Gastroesophageal sphincter (tissue), 4 donors: Measurements from ENCODE around the gene HACD3. TPM values are rescaled to one million over a fixed set of nuclear protein-coding genes. Genes with fewer than 3 reads are reported as not detected.
"Not testable (repeated sequence)": the region's sequence is repeated elsewhere in the genome, so short reads cannot be mapped to it uniquely, and the experiment has no call there.

ENCODE experiments used
- ATAC-seq: fragments of 150-250 bp; one replicate; pipeline ENCODE4 v1.9.1; 2016; ENCODE audit warnings: mild to moderate bottlenecking, moderate library complexity
- H3K27ac ChIP-seq, 4 donors: fragments of 200-600 bp; sonication (generic) in 3 of 4; 1 replicate in 3 of 4; 2 replicates in 1 of 4; pipeline ENCODE4 v1.5.1; 2016 to 2019
- H3K27me3 ChIP-seq: fragments of 200-600 bp; sonication (generic); one replicate; pipeline ENCODE4 v1.5.1; 2019
- H3K36me3 ChIP-seq, 2 donors: fragments of 200-600 bp; sonication (generic); one replicate each; pipeline ENCODE4 v1.5.1; 2019; ENCODE audit warnings: control low read depth in 1 of 2
- H3K4me1 ChIP-seq, 3 donors: fragments of 200-600 bp; sonication (generic); 1 replicate in 2 of 3; 2 replicates in 1 of 3; pipeline ENCODE4 v1.5.1; 2016 to 2019; ENCODE audit warnings: control low read depth in 2 of 3
- H3K4me3 ChIP-seq, 2 donors: fragments of 200-600 bp; sonication (generic); one replicate each; pipeline ENCODE4 v1.5.1; 2019; ENCODE audit warnings: mild to moderate bottlenecking in 1 of 2, moderate library complexity in 1 of 2
- H3K9me3 ChIP-seq, 3 donors: fragments of 200-600 bp; sonication (generic); one replicate each; pipeline ENCODE4 v1.5.1; 2017 to 2019; ENCODE audit warnings: control low read depth in 2 of 3
- CTCF ChIP-seq, 4 experiments: fragments of 200-600 bp in 2 of 4; fragments of 450-650 bp in 2 of 4; sonication (generic) in 1 of 4; IDR thresholded peaks; one replicate each; pipeline ENCODE4 v1.5.1; 2017 to 2019; ENCODE audit warnings: antibody characterized with exemption in 4 of 4, mild to moderate bottlenecking in 2 of 4, moderate library complexity in 2 of 4
- EP300 ChIP-seq: sonication (generic); formaldehyde crosslinking; IDR thresholded peaks from one replicate; pipeline ENCODE4 v1.6.1; 2017; ENCODE audit warnings: antibody characterized with exemption, mild to moderate bottlenecking
- POLR2A ChIP-seq, 2 donors: fragments of 450-650 bp; IDR thresholded peaks; one replicate each; pipeline ENCODE4 v1.6.1; 2017; ENCODE audit warnings: antibody characterized with exemption in 2 of 2, mild to moderate bottlenecking in 2 of 2, moderate library complexity in 1 of 2
- POLR2AphosphoS5 ChIP-seq: sonication (generic); formaldehyde crosslinking; IDR thresholded peaks from one replicate; pipeline ENCODE4 v1.6.1; 2017; ENCODE audit warnings: antibody characterized with exemption
- WGBS, 2 donors: methylation state at CpG; one replicate each; pipeline ENCODE4 v1.1.5; 2018; ENCODE audit warnings: low coverage in 1 of 2; 5-methylcytosine and 5-hydroxymethylcytosine counted together
- total RNA-seq, 4 donors: library from RNA; depleted of rRNA; stranded (reverse); fragments of >200 nt; gene quantifications; one replicate each; pipeline ENCODE4 v1.1.0, GENCODE V29; 2016

Gene HACD3
- total RNA-seq, 4 donors from 2014 or later = 26.0 to 34.9 (median 29.6) TPM

DNA sequence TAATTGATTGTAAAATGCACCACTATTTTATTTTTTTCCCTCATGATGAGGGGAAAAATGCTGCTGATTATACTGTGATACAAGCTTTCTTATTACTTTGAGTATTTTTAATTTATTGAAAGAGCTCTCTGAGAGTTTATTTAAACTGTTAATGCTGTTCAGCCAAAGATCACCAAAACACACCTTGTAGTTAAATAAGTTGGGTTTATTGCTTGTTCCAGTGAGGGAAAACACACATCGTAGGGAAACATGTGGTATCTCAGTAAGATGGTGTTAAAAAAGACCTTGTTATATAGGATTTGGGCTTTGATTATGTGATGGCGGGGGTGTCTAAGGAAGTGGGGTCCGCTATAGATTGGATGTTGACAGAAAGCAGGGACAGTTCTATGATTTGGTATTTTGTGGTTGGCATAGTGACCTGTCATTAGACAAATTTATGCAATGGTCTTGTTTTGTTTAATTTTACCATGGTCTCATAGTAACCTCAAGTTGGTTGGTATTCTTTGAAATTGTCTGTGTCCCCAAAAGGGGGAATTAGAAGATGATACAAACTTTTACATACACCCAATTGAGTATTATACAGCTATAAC is 11.1 kb downstream of the HACD3 start:
- ATAC-seq = no peak

DNA sequence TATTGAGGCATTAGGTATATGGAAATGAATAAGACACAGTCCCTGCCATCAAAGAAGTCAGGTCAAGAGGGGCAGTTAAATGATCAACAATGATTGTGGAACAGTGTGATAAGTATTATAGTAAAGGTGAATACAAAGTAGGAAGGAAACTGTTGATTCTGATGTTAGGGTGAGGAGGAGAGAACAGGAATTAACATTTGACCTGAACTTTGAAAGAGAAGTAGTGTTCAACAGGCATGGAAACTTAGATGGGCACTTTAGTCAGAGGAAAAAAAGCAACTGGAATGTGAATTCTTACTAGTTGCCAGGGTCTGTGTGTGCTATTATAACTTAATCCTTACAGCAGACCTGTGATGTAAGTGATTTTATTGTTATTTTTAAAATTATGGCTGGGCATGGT is 17.6 kb downstream of the HACD3 start:
- H3K4me1 ChIP-seq = peaks cover 0 to 11% (median 0%) of the 10 kb centered on the region in 3 donors
- no peak overlapping the region for H3K27ac ChIP-seq
- TF ChIP-seq POLR2A (IDR thresholded peaks at IDR 0.05) (no peak), EP300 (no peak), POLR2AphosphoS5 (no peak), CTCF (IDR thresholded peaks at IDR 0.05) (no peak)
- no peaks in the 10 kb centered on the region for H3K27me3 ChIP-seq
- H3K4me3 ChIP-seq = no peak overlapping the region
- no peak for ATAC-seq
- no peaks in the 10 kb centered on the region for H3K36me3 ChIP-seq
- H3K9me3 ChIP-seq = no peaks in the 10 kb centered on the region

More for the DNA sequence above, 11.1 kb downstream of the HACD3 start:
- H3K36me3 ChIP-seq = no peaks in the 10 kb centered on the region
- no peak overlapping the region for H3K4me3 ChIP-seq
- 88 to 90% methylated on average over 1 to 3 of the region's 3 CpGs for WGBS, 2 donors
- H3K27me3 ChIP-seq = no peaks in the 10 kb centered on the region
- no peak overlapping the region for H3K27ac ChIP-seq
- no peaks in the 10 kb centered on the region for H3K9me3 ChIP-seq
- H3K4me1 ChIP-seq = no peaks in the 10 kb centered on the region
- no peak for TF ChIP-seq POLR2A (IDR thresholded peaks at IDR 0.05)
- no peak for TF ChIP-seq EP300
- TF ChIP-seq POLR2AphosphoS5 = no peak
- no peak for TF ChIP-seq CTCF (IDR thresholded peaks at IDR 0.05)

- H3K4me1 ChIP-seq = peaks cover 0 to 11% (median 0%) of the 10 kb centered on the region in 3 donors
- not testable (repeated sequence) for H3K4me3 ChIP-seq, H3K27ac ChIP-seq, H3K36me3 ChIP-seq, H3K9me3 ChIP-seq, ATAC-seq, H3K27me3 ChIP-seq
- 87 to 93% methylated on average over 3 to 9 of the region's 9 CpGs for WGBS, 2 donors
Observed at GRCh38 chr15:65549288-65549687, 19.0 kb downstream of the HACD3 start.

GRCh38 chr15:65550681-65551098 is 20.4 kb downstream of the HACD3 start:
- H3K4me1 ChIP-seq = peaks cover 0 to 11% (median 0%) of the 10 kb centered on the region in 3 donors
- WGBS, 2 donors = 76 to 86% methylated on average over 1 to 3 of the region's 3 CpGs
- H3K27ac ChIP-seq = no peak overlapping the region
- H3K9me3 ChIP-seq = no peaks in the 10 kb centered on the region
- peaks cover 0 to 18% of the 10 kb centered on the region in 2 donors for H3K36me3 ChIP-seq
- TF ChIP-seq EP300 (no peak), POLR2A (IDR thresholded peaks at IDR 0.05) (no peak), CTCF (IDR thresholded peaks at IDR 0.05) (no peak)
- no peaks in the 10 kb centered on the region for H3K27me3 ChIP-seq
- no peak for ATAC-seq
- H3K4me3 ChIP-seq = no peak overlapping the region

GRCh38 chr15:65551183-65551582 is 20.9 kb downstream of the HACD3 start:
- ATAC-seq = no peak
- H3K27ac ChIP-seq = no peak overlapping the region
- H3K9me3 ChIP-seq = no peaks in the 10 kb centered on the region
- H3K4me1 ChIP-seq = peaks cover 0 to 11% (median 0%) of the 10 kb centered on the region in 3 donors
- H3K4me3 ChIP-seq = no peak overlapping the region
- no peaks in the 10 kb centered on the region for H3K27me3 ChIP-seq
- WGBS, 2 donors = 83 to 86% methylated on average over 2 of the region's 2 CpGs
- TF ChIP-seq POLR2AphosphoS5 = no peak
- TF ChIP-seq EP300 = no peak
- no peak for TF ChIP-seq POLR2A (IDR thresholded peaks at IDR 0.05)
- TF ChIP-seq CTCF (IDR thresholded peaks at IDR 0.05) = no peak
- H3K36me3 ChIP-seq = peaks cover 0 to 23% of the 10 kb centered on the region in 2 donors

DNA sequence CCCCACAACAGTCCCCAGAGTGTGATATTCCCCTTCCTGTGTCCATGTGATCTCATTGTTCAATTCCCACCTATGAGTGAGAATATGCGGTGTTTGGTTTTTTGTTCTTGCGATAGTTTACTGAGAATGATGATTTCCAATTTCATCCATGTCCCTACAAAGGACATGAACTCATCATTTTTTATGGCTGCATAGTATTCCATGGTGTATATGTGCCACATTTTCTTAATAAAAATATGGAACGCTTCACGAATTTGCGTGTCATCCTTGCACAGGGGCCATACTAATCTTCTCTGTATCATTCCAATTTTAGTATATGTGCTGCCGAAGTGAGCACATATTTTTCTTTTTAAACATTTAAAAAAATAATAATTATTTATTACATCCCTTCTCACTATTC is 22.6 kb downstream of the HACD3 start:
- H3K27ac ChIP-seq, H3K27me3 ChIP-seq, H3K4me3 ChIP-seq, H3K4me1 ChIP-seq, ATAC-seq, H3K9me3 ChIP-seq: not testable (repeated sequence)
- peaks cover 0 to 39% of the 10 kb centered on the region in 2 donors for H3K36me3 ChIP-seq
- WGBS, 2 donors = 98 to 100% methylated on average over 4 of the region's 6 CpGs
